AG09319 (cell line): ENCODE data around the gene HYCC1.

ENCODE experiments used
- DNase-seq: peaks from one replicate; pipeline ENCODE4 v3.0.0-alpha.2; 2010; ENCODE audit warnings: low read depth; ENCODE audit errors: extremely low read depth
- CTCF ChIP-seq: IDR thresholded peaks from 2 replicates; pipeline ENCODE4 v1.5.1; 2011; ENCODE audit warnings: low read depth, mild to moderate bottlenecking, inconsistent platforms, low read length, moderate library complexity

Gene HYCC1

DNA sequence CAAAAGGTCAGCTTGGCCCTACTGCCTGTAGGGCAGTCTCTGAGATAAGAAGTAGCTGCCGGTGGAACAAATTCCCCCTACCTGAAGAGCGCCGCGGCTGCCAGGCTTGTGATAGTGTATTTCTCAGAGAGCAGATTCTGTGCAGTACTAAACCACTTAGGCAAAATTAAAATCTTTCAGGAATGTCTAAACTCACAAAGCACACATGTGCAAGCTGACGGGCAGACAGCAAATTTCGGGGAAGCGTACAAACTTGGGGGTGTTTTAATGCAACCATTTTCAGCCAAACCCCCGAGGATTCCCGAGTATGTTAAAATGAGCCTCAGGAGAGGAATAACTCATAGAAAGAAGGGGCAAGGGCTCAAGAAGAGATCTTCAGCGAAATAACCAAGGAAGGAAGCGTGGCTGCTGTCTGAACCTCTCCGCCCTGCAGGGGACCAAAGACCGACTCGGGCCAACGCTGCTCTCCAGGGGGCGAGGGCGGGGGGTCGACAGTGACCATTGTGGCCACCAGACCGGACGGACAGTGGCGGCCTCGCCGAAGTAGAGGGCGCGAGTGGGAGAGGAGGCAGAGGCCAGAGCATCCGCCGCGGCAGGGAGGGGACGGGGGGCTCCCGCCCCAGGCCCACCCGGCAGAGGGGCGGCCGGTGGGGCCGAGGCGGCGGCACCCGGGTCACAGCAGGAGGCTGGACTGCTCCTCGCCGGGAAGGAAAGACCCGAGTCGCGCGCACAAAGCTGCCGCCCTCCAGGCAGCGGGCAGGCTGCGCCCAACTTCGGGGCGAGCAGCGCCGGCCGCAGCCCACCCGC, 819 bp downstream of the HYCC1 start:
- TF ChIP-seq CTCF = no peak; the same call in 1 of the 2 replicates
- no peak for DNase-seq

DNA sequence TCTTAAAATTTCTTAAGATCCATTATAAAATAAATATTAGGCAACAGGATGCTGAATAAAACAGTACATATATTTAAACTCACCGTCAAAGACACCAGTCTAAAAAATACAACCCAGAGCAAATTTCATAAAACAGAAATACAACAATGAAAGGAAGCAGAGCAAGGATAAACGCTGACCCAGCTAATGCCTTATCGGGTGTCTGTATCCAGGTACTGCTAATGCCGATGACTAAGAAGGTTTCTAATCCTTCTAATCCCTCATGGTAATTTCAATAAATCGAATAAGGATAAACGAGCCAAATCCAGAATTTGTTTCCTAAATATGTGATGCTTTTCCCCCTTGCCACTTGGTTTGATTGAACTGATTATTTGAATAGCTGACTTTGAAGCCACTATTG, 1.7 kb downstream of the HYCC1 start:
- TF ChIP-seq CTCF = no peak
- no peak for DNase-seq

DNA sequence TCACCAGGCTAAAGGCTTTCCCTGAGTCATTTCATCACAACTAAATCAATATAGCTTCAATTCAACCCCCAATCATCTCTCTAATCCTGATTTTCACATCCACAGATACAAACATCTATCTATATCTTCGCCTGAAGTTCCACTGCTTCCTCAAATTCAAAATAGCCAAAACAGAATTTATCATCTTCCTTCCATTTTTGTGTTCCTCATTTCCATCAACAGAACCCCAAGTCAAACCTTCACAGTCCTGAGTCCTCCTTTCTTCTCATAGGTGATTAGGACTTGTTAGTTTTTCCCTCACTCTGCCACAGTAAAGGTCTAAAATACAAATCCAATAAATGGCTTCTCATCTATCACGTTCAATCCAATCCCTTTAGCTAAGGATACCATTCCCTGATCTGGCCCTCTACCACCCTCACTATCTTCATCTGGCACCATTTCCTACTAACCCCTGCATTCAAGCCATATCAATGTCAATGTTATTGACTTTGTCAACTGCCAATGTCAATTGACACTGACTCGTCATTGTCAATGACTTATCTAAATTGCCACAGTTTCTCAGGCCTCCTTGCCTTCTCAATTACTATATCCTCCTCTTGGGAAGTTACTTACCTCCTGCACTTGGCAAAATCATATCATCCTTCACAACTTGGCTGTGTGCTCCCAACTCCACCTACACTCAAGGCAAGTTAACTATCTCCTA, 2.6 kb downstream of the HYCC1 start:
- no peak for DNase-seq
- TF ChIP-seq CTCF = no peak

DNA sequence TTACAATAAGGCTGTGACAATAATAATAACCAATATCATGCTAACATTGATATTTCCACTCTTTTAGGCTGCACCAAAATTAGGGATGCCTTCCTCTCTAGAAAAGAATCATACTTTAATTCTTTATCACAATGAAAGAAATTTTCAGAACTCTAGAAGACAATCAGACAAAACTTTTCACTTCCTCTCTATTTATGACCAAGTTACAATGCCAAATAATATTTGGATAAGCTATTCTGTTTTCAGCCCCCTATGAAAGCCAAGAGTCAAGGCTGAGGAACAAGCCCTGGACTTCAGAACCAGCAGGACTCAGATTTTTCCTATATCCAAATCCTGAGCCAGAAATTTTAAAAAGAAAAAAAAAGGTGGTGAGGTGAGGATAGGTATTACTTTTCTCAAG, 4.6 kb downstream of the HYCC1 start:
- no peak for DNase-seq
- no peak for TF ChIP-seq CTCF

DNA sequence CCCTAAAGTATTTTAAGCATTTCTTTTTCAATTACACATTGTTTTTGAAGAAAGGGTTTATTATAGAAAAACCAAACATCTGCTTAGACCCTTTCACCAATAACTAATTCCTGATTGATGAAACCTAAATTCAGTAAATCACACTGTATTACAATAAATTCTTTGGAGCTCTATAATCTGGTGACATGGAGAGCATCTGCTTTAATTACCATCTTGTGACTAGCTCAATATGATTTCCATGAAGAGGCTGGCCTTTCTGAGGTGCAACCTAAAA, 9.7 kb downstream of the HYCC1 start:
- TF ChIP-seq CTCF = no peak
- no peak for DNase-seq

GRCh38 chr7:23003505-23004246, 10.3 kb downstream of the HYCC1 start:
- no peak for TF ChIP-seq CTCF
- no peak for DNase-seq

DNA sequence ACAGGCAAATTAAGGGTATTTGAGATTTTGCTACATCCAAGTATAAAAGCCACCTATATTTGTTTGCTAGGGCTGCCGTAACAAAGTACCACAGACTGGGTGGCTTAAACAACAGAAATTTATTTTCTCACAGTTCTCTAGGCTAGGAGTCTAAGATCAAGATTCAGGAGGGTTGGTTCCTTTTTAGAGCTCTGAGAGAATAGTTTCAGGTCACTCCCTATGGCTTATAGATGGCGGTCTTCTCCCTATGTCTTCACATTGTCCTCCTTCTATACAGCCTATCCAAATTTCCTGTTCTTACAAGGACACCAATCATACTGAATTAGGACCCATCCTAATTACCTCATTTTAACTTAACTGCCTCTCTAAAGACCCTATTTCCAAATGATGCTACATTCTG, 11.2 kb downstream of the HYCC1 start:
- TF ChIP-seq CTCF = no peak
- DNase-seq = no peak
